ENCODE results near the gene TTN.
"Not testable (repeated sequence)": the region's sequence is repeated elsewhere in the genome, so short reads cannot be mapped to it uniquely, and the experiment has no call there.

TTN gene

DNA sequence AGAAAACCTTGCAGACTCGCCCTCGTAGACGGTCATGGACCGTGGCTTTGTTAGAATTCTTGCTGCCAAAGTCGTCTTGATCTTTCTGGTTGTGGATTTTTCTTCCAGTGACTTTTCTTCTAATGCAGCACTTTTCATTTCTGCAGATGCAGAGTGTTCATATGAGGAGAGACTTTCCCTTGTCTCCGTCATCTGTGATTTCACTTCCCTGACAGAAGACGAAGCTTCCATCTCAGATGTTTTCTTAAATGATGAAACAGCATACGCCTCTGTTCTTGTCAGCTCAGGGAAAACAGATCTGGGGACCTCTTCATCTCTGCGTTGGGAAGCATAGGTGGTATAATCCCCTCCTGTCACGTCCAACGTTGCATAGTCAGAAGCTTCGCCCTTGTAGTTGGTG is 276.1 kb downstream of the TTN start:
- DNase-seq (ENCODE audit: low spot score): no peak
- TF ChIP-seq, protein P1, sequence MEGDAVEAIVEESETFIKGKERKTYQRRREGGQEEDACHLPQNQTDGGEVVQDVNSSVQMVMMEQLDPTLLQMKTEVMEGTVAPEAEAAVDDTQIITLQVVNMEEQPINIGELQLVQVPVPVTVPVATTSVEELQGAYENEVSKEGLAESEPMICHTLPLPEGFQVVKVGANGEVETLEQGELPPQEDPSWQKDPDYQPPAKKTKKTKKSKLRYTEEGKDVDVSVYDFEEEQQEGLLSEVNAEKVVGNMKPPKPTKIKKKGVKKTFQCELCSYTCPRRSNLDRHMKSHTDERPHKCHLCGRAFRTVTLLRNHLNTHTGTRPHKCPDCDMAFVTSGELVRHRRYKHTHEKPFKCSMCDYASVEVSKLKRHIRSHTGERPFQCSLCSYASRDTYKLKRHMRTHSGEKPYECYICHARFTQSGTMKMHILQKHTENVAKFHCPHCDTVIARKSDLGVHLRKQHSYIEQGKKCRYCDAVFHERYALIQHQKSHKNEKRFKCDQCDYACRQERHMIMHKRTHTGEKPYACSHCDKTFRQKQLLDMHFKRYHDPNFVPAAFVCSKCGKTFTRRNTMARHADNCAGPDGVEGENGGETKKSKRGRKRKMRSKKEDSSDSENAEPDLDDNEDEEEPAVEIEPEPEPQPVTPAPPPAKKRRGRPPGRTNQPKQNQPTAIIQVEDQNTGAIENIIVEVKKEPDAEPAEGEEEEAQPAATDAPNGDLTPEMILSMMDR (IDR thresholded peaks at IDR 0.05; ENCODE audit: borderline replicate concordance, control extremely low read depth, extremely low read depth, insufficient read depth, missing control alignments): no peak
- in situ Hi-C loops (cut with MboI; ENCODE audit: low sequenced_read_pairs, unreplicated experiment): no loop called here

DNA sequence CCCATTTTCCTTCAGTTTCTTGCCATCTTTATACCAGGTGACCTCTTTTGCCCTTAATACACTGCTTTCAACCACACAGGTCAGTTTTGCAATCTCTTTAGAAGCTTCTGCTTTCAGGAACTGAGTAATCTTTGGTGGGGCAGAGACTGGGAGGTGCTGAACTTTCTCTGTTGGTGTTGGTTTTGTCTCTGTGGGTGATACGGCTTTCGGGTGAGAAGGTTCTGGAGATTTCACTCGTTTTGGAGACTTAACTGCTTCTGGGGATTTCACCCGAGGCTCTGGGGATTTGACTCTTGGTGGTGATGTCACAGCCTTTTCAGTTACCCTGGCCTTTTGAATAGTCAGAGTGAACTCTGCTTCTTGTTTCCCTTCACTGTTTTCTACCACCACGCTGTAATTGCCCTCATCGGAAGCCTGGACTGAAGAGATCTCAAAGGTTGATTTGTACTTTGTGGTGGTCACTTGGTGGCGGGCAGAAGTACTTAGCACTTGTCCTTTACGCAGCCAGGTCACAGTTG is 276.5 kb downstream of the TTN start:
- in situ Hi-C loops (cut with MboI; ENCODE audit: low sequenced_read_pairs, unreplicated experiment): no loop called here
- TF ChIP-seq, protein P1 (IDR thresholded peaks at IDR 0.05; ENCODE audit: borderline replicate concordance, control extremely low read depth, extremely low read depth, insufficient read depth, missing control alignments): no peak
- DNase-seq (ENCODE audit: low spot score): peak; percentile 51

DNA sequence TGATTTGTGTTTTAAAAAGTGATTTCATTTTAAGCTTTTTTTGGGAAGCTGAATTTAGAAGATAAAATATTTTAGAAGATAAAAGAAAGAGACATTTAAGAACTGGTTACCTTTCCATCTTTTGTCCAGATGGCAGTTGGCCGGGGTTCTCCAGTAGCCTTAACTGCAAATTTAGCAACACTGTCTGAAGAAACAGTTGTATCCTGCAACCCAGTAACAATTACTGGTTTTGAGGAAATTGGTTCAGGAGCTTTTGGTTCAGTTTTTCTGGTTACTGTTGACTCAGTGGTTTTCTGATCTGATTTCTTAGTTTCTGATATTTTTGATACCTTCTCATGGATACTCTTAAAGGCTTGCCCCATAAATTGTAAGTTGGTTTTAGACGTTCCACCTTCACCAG is 277.1 kb downstream of the TTN start:
- TF ChIP-seq, protein P1 (IDR thresholded peaks at IDR 0.05; ENCODE audit: borderline replicate concordance, control extremely low read depth, extremely low read depth, insufficient read depth, missing control alignments): no peak
- DNase-seq (ENCODE audit: low spot score): no peak
- in situ Hi-C loops (cut with MboI; ENCODE audit: low sequenced_read_pairs, unreplicated experiment): no loop called here

DNA sequence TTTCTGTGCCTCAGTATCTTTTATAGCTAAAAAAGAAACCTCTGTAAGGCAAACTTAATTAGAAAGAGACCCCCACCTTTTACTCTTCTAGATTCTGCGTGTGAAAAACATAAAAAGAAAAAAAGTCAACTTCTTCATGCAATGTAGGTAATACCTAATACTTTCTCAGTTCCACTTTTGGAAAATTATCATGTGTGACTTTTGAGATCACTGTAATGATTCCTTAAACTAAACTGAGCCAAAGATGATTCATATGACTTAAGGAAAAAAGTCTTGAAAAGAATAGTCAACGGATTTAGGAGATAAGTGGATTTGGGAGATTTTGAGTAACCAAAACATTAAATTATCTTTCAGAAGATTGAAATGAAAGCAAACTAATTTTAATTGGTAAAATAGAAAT is 278.0 kb downstream of the TTN start:
- no peak for DNase-seq (ENCODE audit: low spot score)
- in situ Hi-C loops (cut with MboI; ENCODE audit: low sequenced_read_pairs, unreplicated experiment): no loop called here

DNA sequence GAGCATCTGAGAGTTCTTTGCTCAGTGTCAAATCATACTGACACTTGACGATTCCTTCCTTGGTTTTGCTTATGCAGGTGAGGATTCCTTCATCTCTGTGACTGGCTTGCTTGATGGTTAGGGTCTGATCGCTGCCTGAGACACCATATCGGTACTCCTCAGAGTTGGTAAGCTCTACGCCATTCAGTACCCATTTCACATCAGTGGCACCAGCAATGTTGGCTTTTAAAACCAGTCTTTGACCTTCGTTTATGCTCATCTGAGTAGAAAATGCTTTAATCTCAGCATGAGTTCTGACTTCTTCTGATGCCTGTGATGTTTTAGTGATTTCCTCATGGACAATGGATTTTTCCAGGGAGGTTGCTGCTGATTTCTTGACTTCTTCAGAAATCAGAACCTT is 278.6 kb downstream of the TTN start:
- no peak for DNase-seq (ENCODE audit: low spot score)
- in situ Hi-C loops (cut with MboI; ENCODE audit: low sequenced_read_pairs, unreplicated experiment): no loop called here
- TF ChIP-seq, protein P1 (IDR thresholded peaks at IDR 0.05; ENCODE audit: borderline replicate concordance, control extremely low read depth, extremely low read depth, insufficient read depth, missing control alignments): no peak

More for the DNA sequence above, 278.0 kb downstream of the TTN start:
- TF ChIP-seq, protein P1 (IDR thresholded peaks at IDR 0.05; ENCODE audit: borderline replicate concordance, control extremely low read depth, extremely low read depth, insufficient read depth, missing control alignments): no peak

DNA sequence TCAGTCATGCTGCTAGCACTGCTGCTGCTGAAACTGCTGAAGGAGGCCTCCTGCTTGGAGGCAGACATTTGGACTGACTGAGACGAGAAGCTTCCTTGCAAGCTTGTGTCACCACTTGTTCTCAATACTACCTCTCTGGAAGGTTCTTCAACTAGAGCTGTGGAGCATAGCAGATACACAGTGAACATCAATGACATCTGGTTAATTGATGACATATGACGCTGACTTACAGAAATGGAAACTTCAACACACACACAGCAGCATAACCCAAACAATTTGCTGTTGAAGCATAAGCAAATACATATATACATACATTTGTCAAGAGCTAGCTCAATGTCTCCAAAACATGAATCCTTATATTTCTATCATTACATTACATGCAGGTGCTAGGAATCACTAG is 279.6 kb downstream of the TTN start:
- in situ Hi-C loops (cut with MboI; ENCODE audit: low sequenced_read_pairs, unreplicated experiment): no loop called here
- TF ChIP-seq, protein P1 (IDR thresholded peaks at IDR 0.05; ENCODE audit: borderline replicate concordance, control extremely low read depth, extremely low read depth, insufficient read depth, missing control alignments): no peak
- DNase-seq (ENCODE audit: low spot score): no peak

DNA sequence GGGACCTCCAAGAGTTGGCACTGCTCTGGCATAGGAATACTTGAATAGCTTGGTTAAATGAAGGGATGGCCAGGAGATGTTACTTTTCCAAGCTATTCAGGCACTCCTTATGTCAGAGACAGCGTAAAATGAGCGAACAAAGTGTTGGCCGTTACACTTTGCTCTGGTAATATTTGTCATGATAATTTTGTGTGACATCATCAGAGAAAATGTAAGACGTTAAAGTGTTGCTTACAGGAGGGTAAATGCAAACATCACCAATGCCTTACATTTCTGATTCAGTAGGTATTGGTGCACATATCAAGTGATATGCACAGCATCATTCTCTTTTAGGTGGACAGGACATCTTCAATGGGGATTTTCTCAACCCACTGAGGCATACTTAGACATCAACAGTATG is 281.0 kb downstream of the TTN start:
- DNase-seq (ENCODE audit: low spot score): no peak
- TF ChIP-seq, protein P1 (IDR thresholded peaks at IDR 0.05; ENCODE audit: borderline replicate concordance, control extremely low read depth, extremely low read depth, insufficient read depth, missing control alignments): no peak
- in situ Hi-C loops (cut with MboI; ENCODE audit: low sequenced_read_pairs, unreplicated experiment): no loop called here

DNA sequence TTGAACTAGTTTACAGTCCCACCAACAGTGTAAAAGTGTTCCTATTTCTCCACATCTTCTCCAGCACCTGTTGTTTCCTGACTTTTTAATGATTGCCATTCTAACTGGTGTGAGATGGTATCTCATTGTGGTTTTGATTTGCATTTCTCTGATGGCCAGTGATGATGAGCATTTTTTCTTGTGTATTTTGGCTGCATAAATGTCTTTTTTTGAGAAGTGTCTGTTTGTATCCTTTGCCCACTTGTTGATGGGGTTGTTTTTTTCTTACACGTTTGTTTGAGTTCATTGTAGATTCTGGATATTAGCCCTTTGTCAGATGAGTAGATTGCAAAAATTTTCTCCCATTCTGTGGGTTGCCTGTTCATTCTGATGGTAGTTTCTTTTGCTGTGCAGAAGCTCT is 281.8 kb downstream of the TTN start:
- DNase-seq (ENCODE audit: low spot score); in situ Hi-C loops (cut with MboI; ENCODE audit: low sequenced_read_pairs, unreplicated experiment): not testable (repeated sequence)

DNA sequence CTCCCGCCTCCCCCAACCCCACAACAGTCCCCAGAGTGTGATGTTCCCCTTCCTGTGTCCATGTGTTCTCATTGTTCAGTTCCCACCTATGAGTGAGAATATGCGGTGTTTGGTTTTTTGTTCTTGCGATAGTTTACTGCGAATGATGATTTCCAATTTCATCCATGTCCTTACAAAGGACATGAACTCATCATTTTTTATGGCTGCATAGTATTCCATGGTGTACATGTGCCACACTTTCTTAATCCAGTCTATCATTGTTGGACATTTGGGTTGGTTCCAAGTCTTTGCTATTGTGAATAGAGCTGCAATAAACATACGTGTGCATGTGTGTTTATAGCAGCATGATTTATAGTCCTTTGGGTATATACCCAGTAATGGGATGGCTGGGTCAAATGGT is 282.2 kb downstream of the TTN start:
- DNase-seq (ENCODE audit: low spot score); in situ Hi-C loops (cut with MboI; ENCODE audit: low sequenced_read_pairs, unreplicated experiment): not testable (repeated sequence)
